GM12873 (cell line): ENCODE measurements around the gene LENEP.

Source experiments
- TF ChIP-seq, protein P1 (sequence below): IDR thresholded peaks from 2 replicates; pipeline ENCODE4 v1.5.1; 2012; ENCODE audit warnings: low read depth, mild to moderate bottlenecking, moderate library complexity, low read length, control low read depth; ENCODE audit not compliant: insufficient read depth; ENCODE audit errors: missing control alignments

LENEP gene

GRCh38 chr1:155012776-155013602, 19.6 kb downstream of the LENEP start:
- TF ChIP-seq, protein P1, sequence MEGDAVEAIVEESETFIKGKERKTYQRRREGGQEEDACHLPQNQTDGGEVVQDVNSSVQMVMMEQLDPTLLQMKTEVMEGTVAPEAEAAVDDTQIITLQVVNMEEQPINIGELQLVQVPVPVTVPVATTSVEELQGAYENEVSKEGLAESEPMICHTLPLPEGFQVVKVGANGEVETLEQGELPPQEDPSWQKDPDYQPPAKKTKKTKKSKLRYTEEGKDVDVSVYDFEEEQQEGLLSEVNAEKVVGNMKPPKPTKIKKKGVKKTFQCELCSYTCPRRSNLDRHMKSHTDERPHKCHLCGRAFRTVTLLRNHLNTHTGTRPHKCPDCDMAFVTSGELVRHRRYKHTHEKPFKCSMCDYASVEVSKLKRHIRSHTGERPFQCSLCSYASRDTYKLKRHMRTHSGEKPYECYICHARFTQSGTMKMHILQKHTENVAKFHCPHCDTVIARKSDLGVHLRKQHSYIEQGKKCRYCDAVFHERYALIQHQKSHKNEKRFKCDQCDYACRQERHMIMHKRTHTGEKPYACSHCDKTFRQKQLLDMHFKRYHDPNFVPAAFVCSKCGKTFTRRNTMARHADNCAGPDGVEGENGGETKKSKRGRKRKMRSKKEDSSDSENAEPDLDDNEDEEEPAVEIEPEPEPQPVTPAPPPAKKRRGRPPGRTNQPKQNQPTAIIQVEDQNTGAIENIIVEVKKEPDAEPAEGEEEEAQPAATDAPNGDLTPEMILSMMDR, result no peak

GRCh38 chr1:155013632-155014031, 20.2 kb downstream of the LENEP start:
- TF ChIP-seq, protein P1, result no peak

- TF ChIP-seq, protein P1, result no peak
Observed at GRCh38 chr1:155014709-155015508, 21.5 kb downstream of the LENEP start.

GRCh38 chr1:155015527-155016230, 22.3 kb downstream of the LENEP start:
- TF ChIP-seq, protein P1, result no peak

- TF ChIP-seq, protein P1, result no peak
Observed at GRCh38 chr1:155016231-155016831, 22.9 kb downstream of the LENEP start.

DNA sequence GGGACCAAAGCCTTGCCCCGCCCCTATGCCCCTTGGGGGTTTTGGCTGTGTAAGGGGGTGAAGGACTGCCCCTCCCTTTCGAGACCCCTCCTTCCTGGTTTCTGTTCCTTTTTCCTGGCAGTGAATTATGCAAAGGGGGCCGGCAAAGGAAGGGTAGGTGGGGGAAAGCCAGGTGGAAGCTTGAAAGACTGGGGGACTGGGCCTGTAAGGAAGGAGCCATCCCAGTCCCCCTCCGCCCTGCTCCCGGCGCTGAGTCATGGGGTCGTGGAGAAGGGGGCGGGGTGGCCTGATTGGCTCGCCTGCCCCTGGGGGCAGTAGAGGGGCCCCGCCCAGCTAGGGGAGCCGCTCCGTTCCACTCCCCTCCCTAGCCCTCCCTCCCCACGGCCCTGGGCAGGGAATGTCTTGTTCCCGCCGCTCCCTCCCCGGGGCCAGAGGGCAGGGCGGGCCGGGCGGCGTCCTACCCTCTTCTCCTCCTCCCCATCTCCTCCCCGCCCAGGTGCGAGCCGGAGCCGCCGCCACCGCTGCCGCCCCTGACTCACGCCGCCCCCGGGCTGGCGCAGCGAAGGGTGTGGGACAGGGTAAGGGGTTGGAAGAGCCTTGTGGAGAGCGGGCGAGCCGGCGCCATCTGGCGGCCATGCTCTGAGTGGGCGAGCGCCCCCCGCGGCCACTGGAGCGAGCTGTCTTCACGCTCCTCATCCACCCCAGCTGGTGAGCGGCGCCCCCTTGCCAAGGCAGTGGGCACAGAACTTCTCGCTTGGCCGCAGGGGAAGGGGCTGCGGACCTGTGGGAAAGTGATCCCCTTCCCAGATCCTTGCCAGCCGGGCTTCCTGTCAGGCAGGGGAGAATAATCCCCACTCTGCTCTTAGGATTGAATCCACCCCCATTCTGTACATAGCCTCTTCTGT, 23.9 kb downstream of the LENEP start:
- TF ChIP-seq, protein P1, result peak; percentile 100
